Right forelimb (tissue), 1 donor: ENCODE results near the gene EIF6.
"Not testable (repeated sequence)": the region's sequence is repeated elsewhere in the genome, so short reads cannot be mapped to it uniquely, and the experiment has no call there.

Experiments
- DNase-seq: peaks from one replicate; pipeline ENCODE4 v3.0.0-alpha.2; 2018

The EIF6 gene

GRCh38 chr20:35254448-35254999 lies 30.0 kb downstream of the EIF6 start:
- no peak for DNase-seq

- DNase-seq, result no peak
Measured at GRCh38 chr20:35253010-35253409, 31.6 kb downstream of the EIF6 start.

GRCh38 chr20:35252598-35252997 lies 32.0 kb downstream of the EIF6 start:
- DNase-seq, result not testable (repeated sequence)

GRCh38 chr20:35252037-35252461 lies 32.5 kb downstream of the EIF6 start:
- DNase-seq, result no peak

- DNase-seq, result no peak
Measured at GRCh38 chr20:35251613-35251940, 33.0 kb downstream of the EIF6 start.

- DNase-seq, result no peak
Measured at GRCh38 chr20:35248641-35249475, 35.7 kb downstream of the EIF6 start.

- DNase-seq, result no peak
Measured at GRCh38 chr20:35246723-35247122, 37.8 kb downstream of the EIF6 start.

- DNase-seq, result no peak
Measured at GRCh38 chr20:35243986-35244385, 40.6 kb downstream of the EIF6 start.

GRCh38 chr20:35243317-35243716 lies 41.3 kb downstream of the EIF6 start:
- no peak for DNase-seq

- DNase-seq, result no peak
Measured at GRCh38 chr20:35240811-35241293, 43.7 kb downstream of the EIF6 start.

- DNase-seq, result no peak
Measured at GRCh38 chr20:35240083-35240810, 44.3 kb downstream of the EIF6 start.

- DNase-seq, result no peak
Measured at GRCh38 chr20:35238735-35239134, 45.8 kb downstream of the EIF6 start.

GRCh38 chr20:35238170-35238569 lies 46.4 kb downstream of the EIF6 start:
- no peak for DNase-seq

- no peak for DNase-seq
Measured at GRCh38 chr20:35237486-35237885, 47.1 kb downstream of the EIF6 start.

GRCh38 chr20:35235881-35236280 lies 48.7 kb downstream of the EIF6 start:
- DNase-seq, result no peak

- no peak for DNase-seq
Measured at GRCh38 chr20:35232575-35232974, 52.0 kb downstream of the EIF6 start.
